HAP-1 (cell line): ENCODE measurements around the gene POLQ.
A peak's percentile ranks its signal among the peaks of the same experiment; 100 is the strongest.

Experiments
- DNase-seq, 2 experiments: peaks; one replicate each; pipeline ENCODE4 v3.0.0-alpha.2; 2016 to 2020; ENCODE audit warnings: low spot score in 2 of 2
- H3K27me3 ChIP-seq: fragments of 250-450 bp; sonication (Bioruptor Pico); 2 replicates; pipeline ENCODE4 v1.5.1; 2020; ENCODE audit warnings: low read depth, mild to moderate bottlenecking, moderate library complexity
- H3K36me3 ChIP-seq: fragments of 250-450 bp; sonication (Bioruptor Pico); replicated peaks from 2 replicates; pipeline ENCODE4 v1.5.1; 2020; ENCODE audit warnings: mild to moderate bottlenecking
- H3K4me1 ChIP-seq: fragments of 250-450 bp; sonication (Bioruptor Pico); 2 replicates; pipeline ENCODE4 v1.5.1; 2020; ENCODE audit warnings: mild to moderate bottlenecking
- H3K4me3 ChIP-seq: fragments of 250-450 bp; sonication (Bioruptor Pico); 2 replicates; pipeline ENCODE4 v1.5.1; 2020; ENCODE audit warnings: mild to moderate bottlenecking, moderate library complexity
- H3K9me3 ChIP-seq: fragments of 250-450 bp; sonication (Bioruptor Pico); 2 replicates; pipeline ENCODE4 v1.5.1; 2020; ENCODE audit warnings: mild to moderate bottlenecking, moderate library complexity
- in situ Hi-C: fragments of 300-500 bp; cut with MboI; formaldehyde crosslinking; loops from 3 replicates; pipeline ENCODE4 v1.14.3; 2020; ENCODE audit warnings: low sequenced_read_pairs, inconsistent platforms, mixed read lengths

The POLQ gene

GRCh38 chr3:121545049-121545573 is 677 bp downstream of the POLQ start:
- in situ Hi-C loops: no loop called here
- peak in 1 of 2 experiments; percentile 21 for DNase-seq
- peak overlapping the region; percentile 78 for H3K4me3 ChIP-seq

GRCh38 chr3:121542924-121543323 is 2.9 kb downstream of the POLQ start:
- H3K4me1 ChIP-seq: peaks cover 6% of the 10 kb centered on the region; the same call in 1 of the 2 replicates
- H3K4me3 ChIP-seq: no peak overlapping the region
- H3K9me3 ChIP-seq: no peaks in the 10 kb centered on the region
- no peak for DNase-seq
- no peaks in the 10 kb centered on the region for H3K27me3 ChIP-seq
- H3K36me3 ChIP-seq: peaks cover 49% of the 10 kb centered on the region
- in situ Hi-C loops: no loop called here

More at GRCh38 chr3:121545049-121545573, 677 bp downstream of the POLQ start:
- Histone ChIP-seq H3K9me3 (no peaks in the 10 kb centered on the region), H3K27me3 (no peaks in the 10 kb centered on the region), H3K36me3 (peaks cover 33% of the 10 kb centered on the region), H3K4me1 (peaks cover 6% of the 10 kb centered on the region; the same call in 1 of the 2 replicates)

GRCh38 chr3:121531269-121531668 is 14.5 kb downstream of the POLQ start:
- H3K4me1 ChIP-seq: no peaks in the 10 kb centered on the region
- in situ Hi-C loops: no loop called here
- no peak overlapping the region for H3K4me3 ChIP-seq
- peaks cover 78% of the 10 kb centered on the region for H3K36me3 ChIP-seq
- no peak for DNase-seq
- no peaks in the 10 kb centered on the region for H3K9me3 ChIP-seq
- no peaks in the 10 kb centered on the region for H3K27me3 ChIP-seq

- Histone ChIP-seq H3K27me3 (no peaks in the 10 kb centered on the region), H3K36me3 (peaks cover 81% of the 10 kb centered on the region), H3K9me3 (no peaks in the 10 kb centered on the region), H3K4me3 (no peak overlapping the region), H3K4me1 (no peaks in the 10 kb centered on the region)
- in situ Hi-C loops: no loop called here
- no peak for DNase-seq
These were observed 16.5 kb downstream of the POLQ start for GRCh38 chr3:121529308-121529707.

GRCh38 chr3:121520510-121520909 is 25.3 kb downstream of the POLQ start:
- in situ Hi-C loops: no loop called here
- Histone ChIP-seq H3K36me3 (peaks cover 77% of the 10 kb centered on the region), H3K27me3 (no peaks in the 10 kb centered on the region), H3K4me3 (no peak overlapping the region), H3K9me3 (no peaks in the 10 kb centered on the region), H3K4me1 (no peaks in the 10 kb centered on the region)
- DNase-seq: no peak

DNA sequence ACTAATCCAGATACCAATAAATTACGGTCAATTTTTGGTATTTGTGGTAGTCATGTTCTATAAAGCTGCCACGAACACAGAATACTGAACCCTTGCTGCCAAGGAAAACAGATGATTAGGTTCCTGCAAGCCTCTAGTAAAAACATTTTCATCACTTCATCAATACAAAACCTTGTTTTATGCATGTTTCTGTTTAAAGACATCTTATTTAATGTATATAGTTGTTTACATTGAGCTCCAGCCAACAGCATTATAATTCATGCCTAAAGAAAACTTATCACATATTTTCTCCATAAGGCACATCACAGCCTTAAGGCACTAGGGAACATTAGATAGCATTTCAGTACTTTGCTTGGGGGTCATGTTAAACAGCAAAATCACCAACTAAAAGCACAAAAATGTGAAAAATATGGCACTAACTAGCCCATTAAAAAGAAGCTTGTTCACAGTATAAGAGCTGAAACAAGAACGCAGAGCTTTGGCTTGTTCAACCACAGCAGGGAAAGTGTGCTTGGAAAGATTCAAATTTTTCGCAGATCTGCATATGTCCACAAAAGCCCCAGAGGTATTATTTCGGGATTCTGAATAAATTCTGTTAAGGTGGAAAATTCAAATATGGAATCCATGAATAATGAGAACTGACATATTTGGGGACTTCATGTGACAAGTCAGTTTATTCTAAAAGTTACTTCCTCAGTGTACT is 27.7 kb downstream of the POLQ start:
- no peaks in the 10 kb centered on the region for H3K9me3 ChIP-seq
- no peaks in the 10 kb centered on the region for H3K4me1 ChIP-seq
- no peak overlapping the region for H3K4me3 ChIP-seq
- in situ Hi-C loops: no loop called here
- DNase-seq: no peak
- H3K27me3 ChIP-seq: no peaks in the 10 kb centered on the region
- peaks cover 65% of the 10 kb centered on the region for H3K36me3 ChIP-seq

GRCh38 chr3:121515862-121516261 is 29.9 kb downstream of the POLQ start:
- in situ Hi-C loops: no loop called here
- Histone ChIP-seq H3K36me3 (peaks cover 47% of the 10 kb centered on the region), H3K27me3 (no peaks in the 10 kb centered on the region), H3K4me3 (no peak overlapping the region), H3K9me3 (no peaks in the 10 kb centered on the region), H3K4me1 (no peaks in the 10 kb centered on the region)
- DNase-seq: no peak

GRCh38 chr3:121515313-121515712 is 30.5 kb downstream of the POLQ start:
- Histone ChIP-seq H3K36me3 (peaks cover 42% of the 10 kb centered on the region), H3K27me3 (no peaks in the 10 kb centered on the region), H3K4me1 (no peaks in the 10 kb centered on the region), H3K4me3 (no peak overlapping the region), H3K9me3 (no peaks in the 10 kb centered on the region)
- in situ Hi-C loops: no loop called here
- DNase-seq: no peak

DNA sequence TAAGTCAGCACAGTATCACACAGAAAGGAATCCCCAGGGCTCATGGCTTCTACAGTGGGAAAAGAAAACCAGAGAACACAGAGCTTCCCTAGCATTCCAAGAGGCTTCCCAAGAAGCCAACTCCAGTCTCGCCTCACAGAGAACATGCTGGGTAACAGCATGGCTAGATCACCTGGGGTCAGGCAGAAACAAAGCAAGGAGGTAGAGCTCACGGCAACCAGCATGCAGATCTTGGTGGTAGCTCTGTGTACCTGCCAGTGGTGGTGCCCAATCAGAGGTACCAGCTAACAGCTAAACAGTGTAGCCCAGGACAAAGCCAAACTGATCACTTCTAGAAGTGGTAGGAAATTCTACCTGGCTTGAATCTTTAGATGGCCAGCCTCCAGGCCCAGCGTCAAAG is 31.3 kb downstream of the POLQ start:
- Histone ChIP-seq H3K9me3 (no peaks in the 10 kb centered on the region), H3K4me3 (no peak overlapping the region), H3K36me3 (peaks cover 43% of the 10 kb centered on the region), H3K4me1 (no peaks in the 10 kb centered on the region), H3K27me3 (no peaks in the 10 kb centered on the region)
- no peak for DNase-seq
- in situ Hi-C loops: no loop called here

DNA sequence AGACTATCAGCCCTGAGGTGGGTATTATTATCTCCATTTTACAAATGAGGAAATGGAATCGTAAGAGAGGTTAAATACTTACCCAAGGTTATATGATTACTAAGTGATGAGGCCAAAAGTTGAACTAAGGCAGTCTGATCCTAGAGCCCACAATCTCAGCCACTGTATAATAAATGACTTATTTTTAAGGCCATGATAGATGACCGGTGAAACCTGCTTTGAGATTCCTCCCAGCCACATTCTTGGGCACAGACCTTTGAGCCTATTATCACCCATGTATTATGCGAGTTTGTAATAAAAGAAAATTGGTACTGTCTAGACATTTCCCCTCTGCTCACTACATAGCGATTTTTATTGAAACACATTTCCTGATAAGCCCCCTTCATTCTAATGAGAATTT is 37.4 kb downstream of the POLQ start:
- H3K9me3 ChIP-seq: no peaks in the 10 kb centered on the region
- in situ Hi-C loops: no loop called here
- no peaks in the 10 kb centered on the region for H3K27me3 ChIP-seq
- no peak for DNase-seq
- H3K4me1 ChIP-seq: no peaks in the 10 kb centered on the region
- H3K36me3 ChIP-seq: peaks cover 39% of the 10 kb centered on the region
- no peak overlapping the region for H3K4me3 ChIP-seq

- Histone ChIP-seq H3K27me3 (no peaks in the 10 kb centered on the region), H3K4me1 (no peaks in the 10 kb centered on the region), H3K4me3 (no peak overlapping the region), H3K36me3 (peaks cover 52% of the 10 kb centered on the region), H3K9me3 (no peaks in the 10 kb centered on the region)
- in situ Hi-C loops: no loop called here
- DNase-seq: no peak
These were observed 40.5 kb downstream of the POLQ start for GRCh38 chr3:121505256-121505655.

DNA sequence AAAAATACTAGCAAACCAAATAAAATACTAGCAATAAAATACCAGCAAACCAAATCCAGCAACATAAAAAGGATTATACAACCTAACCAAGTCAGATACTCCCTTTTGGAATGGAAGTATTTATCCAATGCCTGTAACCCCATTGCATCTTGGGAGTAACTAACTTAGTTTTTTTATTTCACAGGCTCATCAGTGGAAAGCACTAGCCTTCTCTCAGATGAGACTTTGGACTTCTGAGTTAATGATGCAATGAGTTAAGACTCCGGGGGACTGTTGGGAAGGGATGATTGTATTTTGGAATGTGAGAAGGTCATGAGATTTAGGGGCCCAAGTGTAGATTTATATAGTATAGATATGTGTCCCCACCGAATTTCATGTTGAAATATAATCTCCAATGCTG is 41.2 kb downstream of the POLQ start:
- in situ Hi-C loops: no loop called here

DNA sequence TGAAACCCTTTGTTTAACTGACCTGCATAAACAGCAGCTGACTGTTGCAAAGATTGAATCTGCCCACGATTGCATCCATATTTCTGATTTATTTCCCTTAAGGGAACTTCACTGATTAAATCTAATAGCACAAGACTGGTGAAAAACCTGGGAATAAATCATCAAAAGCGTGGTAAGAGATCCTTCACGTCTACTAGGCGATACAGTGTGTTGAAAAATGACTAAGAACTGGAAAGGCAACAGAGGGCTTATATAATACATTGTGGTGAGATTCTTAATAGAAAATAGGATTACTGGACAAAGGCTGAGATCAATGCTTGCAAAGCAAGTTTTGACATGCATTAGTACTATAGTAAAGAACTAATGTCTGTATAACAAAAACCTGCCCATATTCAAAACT is 49.0 kb downstream of the POLQ start:
- no peaks in the 10 kb centered on the region for H3K9me3 ChIP-seq
- H3K4me1 ChIP-seq: peaks cover 6% of the 10 kb centered on the region; the same call in 1 of the 2 replicates
- no peaks in the 10 kb centered on the region for H3K27me3 ChIP-seq
- DNase-seq: peak in 1 of 2 experiments; percentile 61
- peaks cover 30% of the 10 kb centered on the region for H3K36me3 ChIP-seq
- no peak overlapping the region for H3K4me3 ChIP-seq
- in situ Hi-C loops: no loop called here

More for the DNA sequence above, 41.2 kb downstream of the POLQ start:
- no peak for DNase-seq
- Histone ChIP-seq H3K36me3 (peaks cover 46% of the 10 kb centered on the region), H3K4me3 (no peak overlapping the region), H3K27me3 (no peaks in the 10 kb centered on the region), H3K4me1 (no peaks in the 10 kb centered on the region), H3K9me3 (no peaks in the 10 kb centered on the region)

DNA sequence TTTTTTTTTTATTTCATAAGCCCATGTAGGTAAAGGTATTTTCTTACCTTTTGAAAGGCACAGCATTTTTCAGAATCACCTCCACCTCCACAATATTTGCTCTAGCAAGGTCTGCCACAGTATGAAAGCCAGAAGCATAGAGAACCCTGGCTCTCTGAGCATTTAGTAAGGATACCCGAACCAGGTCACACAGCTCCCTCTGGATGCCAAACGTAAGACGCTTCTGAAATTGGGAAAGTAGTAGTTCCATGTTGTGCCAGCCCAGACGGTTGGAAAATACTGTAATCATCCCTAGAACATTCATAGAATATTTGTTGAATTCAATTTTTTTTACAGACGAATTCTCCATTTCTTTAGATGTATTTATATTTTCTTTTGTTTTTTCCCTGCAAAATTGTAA is 52.4 kb downstream of the POLQ start:
- in situ Hi-C loops: no loop called here

More for the DNA sequence above, 52.4 kb downstream of the POLQ start:
- Histone ChIP-seq H3K27me3 (no peaks in the 10 kb centered on the region), H3K4me1 (peaks cover 6% of the 10 kb centered on the region; the same call in 1 of the 2 replicates), H3K9me3 (no peaks in the 10 kb centered on the region), H3K4me3 (no peak overlapping the region), H3K36me3 (peaks cover 54% of the 10 kb centered on the region)
- no peak for DNase-seq
